ENCODE results near the gene CCDC8.
A peak's percentile ranks its signal among the peaks of the same experiment; 100 is the strongest.
"Not testable (repeated sequence)": the region's sequence is repeated elsewhere in the genome, so short reads cannot be mapped to it uniquely, and the experiment has no call there.

CCDC8 gene

DNA sequence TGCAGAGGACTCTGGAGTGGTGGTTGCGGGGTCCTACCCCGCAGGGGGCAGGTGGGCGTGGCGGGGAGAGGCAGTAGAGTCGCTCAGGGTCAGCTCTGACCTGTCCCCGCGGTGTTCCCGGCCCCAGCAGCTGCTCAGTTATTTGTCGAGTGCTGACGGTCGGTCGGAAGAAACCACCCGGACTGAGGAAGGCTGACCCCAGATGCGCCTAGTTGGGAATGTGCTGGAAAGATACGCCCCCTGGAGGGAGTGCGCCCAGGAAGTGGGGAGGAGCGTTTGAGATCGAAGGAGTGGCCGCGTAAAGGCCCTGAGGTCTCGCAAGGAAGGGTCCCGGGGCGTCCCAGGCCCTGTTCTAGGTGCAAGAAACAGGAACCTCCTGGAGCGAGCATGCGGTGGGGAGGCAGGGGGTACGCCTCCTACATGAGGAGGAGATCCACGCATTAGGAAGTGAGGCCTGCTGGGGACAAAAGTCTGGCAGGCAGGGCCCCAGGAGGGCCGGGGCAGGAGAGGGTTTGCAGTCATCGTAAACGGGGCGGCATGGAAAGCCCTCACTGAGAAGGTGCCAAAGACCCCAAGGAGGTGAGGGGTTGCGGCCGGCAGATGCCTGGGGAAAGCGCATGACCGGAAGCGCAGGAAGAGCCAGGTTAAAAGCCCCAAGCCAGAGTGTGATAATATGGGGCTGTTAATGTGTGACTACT is 9.2 kb downstream of the CCDC8 start:
- Histone ChIP-seq H3K36me3 (ENCODE audit: insufficient read depth, low read length) (no peaks in the 10 kb centered on the region), H3K9me3 (ENCODE audit: control insufficient read depth, insufficient read depth, low read length) (no peaks in the 10 kb centered on the region), H3K4me1 (ENCODE audit: insufficient read depth, low read length) (peaks cover 17% of the 10 kb centered on the region; the same call in 1 of the 2 replicates), H3K9ac (ENCODE audit: low read depth, low read length) (peak overlapping the region; percentile 52)

DNA sequence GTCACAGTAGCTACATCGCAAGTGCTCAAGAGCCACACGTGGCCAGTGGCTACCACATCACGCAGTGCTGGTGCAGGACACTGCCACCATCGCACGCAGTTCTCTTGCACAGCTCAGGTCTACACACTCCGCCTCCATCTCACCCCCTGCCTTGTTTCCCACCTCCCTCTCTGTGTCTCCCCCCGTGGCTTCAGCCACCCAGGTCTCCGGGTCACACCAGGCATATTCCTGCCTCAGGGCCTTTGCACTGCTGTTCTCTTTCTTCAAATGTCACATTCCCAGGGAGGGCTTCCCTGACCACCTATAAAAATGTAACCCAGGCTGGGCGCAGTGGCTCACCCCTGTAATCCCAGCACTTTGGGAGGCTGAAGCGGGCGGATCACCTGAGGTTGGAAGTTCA is 10.6 kb downstream of the CCDC8 start:
- H3K36me3 ChIP-seq (ENCODE audit: insufficient read depth, low read length) = no peaks in the 10 kb centered on the region
- H3K9me3 ChIP-seq (ENCODE audit: control insufficient read depth, insufficient read depth, low read length) = no peaks in the 10 kb centered on the region
- peaks cover 13% of the 10 kb centered on the region; the same call in 1 of the 2 replicates for H3K4me1 ChIP-seq (ENCODE audit: insufficient read depth, low read length)
- H3K9ac ChIP-seq (ENCODE audit: low read depth, low read length) = no peak overlapping the region

DNA sequence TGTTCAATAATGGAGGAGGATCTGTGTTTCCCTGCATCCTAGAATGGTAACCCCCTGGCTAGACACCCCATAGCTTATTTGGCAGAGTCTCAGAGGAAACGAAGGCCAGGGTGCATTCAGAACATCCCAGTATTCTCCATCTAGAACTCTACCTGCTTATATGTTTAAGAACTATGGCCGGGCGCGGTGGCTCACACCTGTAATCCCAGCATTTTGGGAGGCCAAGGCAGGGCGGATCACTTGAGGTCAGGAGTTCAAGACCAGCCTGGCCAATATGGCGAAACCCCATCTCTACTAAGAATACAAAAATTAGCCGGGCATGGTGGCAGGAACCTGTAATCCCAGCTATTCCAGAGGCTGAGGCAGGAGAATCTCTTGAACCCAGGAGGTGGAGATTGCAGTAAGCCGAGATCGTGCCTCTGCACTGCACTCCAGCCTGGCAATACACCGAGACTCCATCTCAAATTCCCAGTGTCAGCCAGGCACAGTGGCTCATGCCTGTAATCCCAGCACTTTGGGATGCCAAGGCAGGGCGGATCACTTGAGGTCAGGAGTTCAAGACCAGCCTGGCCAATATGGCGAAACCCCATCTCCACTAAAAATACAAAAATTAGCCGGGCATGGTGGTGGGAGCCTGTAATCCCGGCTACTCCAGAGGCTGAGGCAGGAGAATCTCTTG is 15.4 kb downstream of the CCDC8 start:
- H3K36me3 ChIP-seq (ENCODE audit: insufficient read depth, low read length); H3K9ac ChIP-seq (ENCODE audit: low read depth, low read length); H3K9me3 ChIP-seq (ENCODE audit: control insufficient read depth, insufficient read depth, low read length); H3K4me1 ChIP-seq (ENCODE audit: insufficient read depth, low read length): not testable (repeated sequence)

DNA sequence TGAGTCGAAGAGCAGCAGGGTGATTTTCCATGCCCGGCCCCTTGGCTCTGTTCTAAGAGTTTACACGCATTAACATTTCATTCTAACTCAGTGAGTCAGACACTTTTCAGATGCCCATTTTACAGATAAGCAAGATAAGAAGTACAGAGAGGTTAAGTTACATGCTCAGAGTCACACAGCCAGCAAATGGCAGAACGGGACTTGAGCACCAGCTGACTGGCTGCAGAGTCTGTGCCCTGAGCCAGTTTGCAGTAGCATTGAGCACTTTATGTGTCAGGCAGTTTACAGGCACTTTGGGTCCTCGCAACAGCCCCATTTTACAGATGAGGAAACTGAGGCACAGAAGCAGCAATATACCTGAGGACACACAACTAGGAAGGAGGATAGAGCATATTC is 19.0 kb downstream of the CCDC8 start:
- no peak overlapping the region for H3K9ac ChIP-seq (ENCODE audit: low read depth, low read length)
- H3K9me3 ChIP-seq (ENCODE audit: control insufficient read depth, insufficient read depth, low read length) = no peaks in the 10 kb centered on the region
- peaks cover 7% of the 10 kb centered on the region; the same call in 1 of the 2 replicates for H3K36me3 ChIP-seq (ENCODE audit: insufficient read depth, low read length)
- peaks cover 2% of the 10 kb centered on the region; the same call in 1 of the 2 replicates for H3K4me1 ChIP-seq (ENCODE audit: insufficient read depth, low read length)

DNA sequence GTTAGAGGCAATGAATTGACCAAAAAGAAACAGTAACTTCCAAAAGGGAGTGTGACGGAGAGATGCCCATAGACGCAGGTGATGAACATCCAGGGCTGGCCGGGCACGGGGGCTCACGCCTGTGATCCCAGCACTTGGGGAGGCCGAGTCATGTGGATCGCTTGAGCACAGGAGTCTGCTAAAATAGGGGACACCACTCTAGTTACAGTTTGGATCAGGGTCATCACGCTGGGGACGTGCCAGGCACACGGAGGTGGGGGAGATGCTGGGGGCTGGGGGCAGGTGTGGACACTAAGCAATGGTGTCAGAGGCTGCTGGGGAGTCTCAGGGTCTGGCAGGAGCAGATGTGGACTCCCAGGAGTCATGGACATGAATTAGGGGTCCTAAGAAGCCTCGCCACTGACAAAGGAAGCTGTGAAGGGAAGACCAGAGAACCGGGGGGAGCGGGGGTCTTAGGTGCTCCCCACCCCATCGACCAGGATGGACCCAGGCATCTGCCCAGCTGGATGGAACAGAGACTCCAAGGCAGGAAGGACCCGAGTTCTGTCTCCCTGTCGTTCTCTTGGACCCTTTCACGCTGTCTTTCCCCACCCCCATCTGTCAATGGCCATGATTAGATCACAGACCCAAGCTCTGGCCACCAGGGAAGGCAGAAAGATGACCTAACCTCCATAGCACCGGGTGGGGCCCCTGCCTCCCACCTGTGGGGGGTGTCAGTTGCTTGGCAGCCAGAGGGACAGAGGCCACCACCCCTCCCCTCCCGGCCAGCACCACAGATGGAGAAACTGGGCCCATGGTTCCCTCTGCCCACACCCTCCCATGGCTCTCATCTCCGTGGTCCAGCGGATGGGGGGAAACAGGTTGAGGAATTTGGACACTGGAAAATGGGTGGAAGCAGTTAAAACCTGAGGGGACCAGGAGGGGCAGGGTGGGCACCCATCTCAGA is 19.6 kb downstream of the CCDC8 start:
- no peak overlapping the region for H3K9ac ChIP-seq (ENCODE audit: low read depth, low read length)
- no peaks in the 10 kb centered on the region for H3K9me3 ChIP-seq (ENCODE audit: control insufficient read depth, insufficient read depth, low read length)
- peaks cover 2% of the 10 kb centered on the region; the same call in 1 of the 2 replicates for H3K4me1 ChIP-seq (ENCODE audit: insufficient read depth, low read length)
- H3K36me3 ChIP-seq (ENCODE audit: insufficient read depth, low read length) = peaks cover 8% of the 10 kb centered on the region; the same call in 1 of the 2 replicates

DNA sequence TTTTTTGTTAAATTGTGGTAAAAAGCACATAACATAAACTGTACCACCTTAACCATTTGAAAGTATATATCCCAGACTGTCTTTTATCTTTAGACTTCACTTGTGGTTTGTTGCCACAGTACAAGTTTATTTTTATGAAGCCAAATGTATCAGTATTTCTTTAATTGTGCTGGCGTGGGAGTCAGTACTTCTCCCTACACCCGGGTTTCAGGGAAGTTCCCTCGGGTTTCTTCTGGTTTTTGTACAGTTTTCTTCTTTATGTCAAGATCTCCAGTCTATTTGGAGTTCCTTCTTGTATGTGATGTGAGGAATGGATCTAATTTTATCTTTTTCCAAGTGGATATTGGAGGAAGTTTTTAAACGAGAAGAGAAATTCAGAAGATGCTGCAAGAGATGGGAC is 20.5 kb downstream of the CCDC8 start:
- Histone ChIP-seq H3K9ac (ENCODE audit: low read depth, low read length) (no peak overlapping the region), H3K4me1 (ENCODE audit: insufficient read depth, low read length) (peaks cover 2% of the 10 kb centered on the region; the same call in 1 of the 2 replicates), H3K9me3 (ENCODE audit: control insufficient read depth, insufficient read depth, low read length) (no peaks in the 10 kb centered on the region), H3K36me3 (ENCODE audit: insufficient read depth, low read length) (peaks cover 12% of the 10 kb centered on the region; the same call in 1 of the 2 replicates)

DNA sequence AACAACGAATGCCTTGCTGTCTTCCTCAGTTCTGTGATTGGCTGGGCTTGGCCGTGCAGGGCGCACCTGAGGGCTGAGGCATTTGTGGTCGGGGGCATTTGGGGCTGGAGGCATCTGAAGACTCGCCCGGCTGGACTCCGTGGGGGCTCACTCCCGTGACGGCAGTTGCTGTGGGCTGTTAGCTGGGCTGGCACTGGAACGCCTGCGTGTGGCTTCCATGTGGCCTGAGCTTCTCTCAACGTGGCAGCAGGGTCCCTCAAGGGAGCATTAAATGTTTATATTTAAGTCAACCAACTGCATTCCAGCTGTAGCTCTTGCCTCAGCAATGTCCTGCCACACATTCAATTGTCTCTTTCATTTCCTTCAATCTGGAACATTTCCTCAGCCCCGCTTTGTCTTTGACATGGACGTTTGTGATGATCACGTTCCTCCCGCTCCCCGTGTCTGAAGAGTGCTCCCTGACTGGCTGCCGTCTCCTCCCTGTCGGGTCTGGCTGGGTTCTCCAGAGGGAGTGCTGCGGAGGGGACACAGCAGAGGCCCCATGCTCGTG is 21.0 kb downstream of the CCDC8 start:
- Histone ChIP-seq H3K9ac (ENCODE audit: low read depth, low read length) (no peak overlapping the region), H3K9me3 (ENCODE audit: control insufficient read depth, insufficient read depth, low read length) (no peaks in the 10 kb centered on the region), H3K4me1 (ENCODE audit: insufficient read depth, low read length) (peaks cover 2% of the 10 kb centered on the region; the same call in 1 of the 2 replicates), H3K36me3 (ENCODE audit: insufficient read depth, low read length) (peaks cover 12% of the 10 kb centered on the region; the same call in 1 of the 2 replicates)

DNA sequence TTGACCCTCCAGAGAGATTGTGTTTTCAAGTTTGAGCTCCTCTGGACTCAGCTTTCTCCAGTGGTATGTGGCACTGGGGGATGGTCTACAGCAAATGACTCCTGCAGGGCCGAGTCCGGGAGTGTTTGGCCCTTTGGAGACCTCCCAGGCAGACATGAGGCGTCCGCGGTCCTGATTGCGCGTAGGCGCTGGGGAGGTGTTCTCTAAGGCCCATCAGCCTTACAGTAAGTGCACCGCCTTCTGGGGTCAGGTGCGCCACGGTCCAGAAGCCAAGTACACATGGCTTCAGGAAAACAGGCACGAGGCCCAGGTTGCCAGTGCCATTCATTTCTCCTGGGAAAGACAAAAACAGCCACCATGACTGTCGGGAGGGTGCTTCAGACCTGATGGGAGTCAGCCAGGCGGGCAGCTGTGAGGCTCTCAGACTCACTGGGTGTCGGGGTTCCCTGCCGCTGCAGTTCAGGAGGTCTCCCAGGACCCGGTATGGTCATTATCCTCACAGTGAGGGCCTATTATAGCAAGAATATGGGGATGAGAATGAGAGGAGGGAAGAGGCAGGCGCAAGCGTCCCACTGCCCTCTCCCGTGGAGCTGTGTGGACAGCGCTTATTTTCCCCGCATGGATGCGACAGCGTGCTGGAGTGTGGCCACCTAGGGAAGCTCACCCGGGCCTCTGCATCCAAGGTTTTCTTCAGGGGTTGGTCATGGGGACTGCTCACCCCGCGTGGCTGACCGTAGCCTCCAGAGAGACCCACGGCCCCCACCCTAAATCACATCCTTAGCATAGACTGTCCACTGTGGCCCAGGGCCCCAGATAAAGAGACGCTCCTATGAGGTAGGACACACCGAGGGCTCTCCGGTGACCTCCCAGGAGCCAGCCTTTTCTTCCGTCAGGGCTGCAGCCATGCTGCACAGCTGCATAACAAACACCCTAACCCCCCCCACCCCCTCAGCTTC is 21.8 kb downstream of the CCDC8 start:
- Histone ChIP-seq H3K9ac (ENCODE audit: low read depth, low read length) (no peak overlapping the region), H3K9me3 (ENCODE audit: control insufficient read depth, insufficient read depth, low read length) (no peaks in the 10 kb centered on the region), H3K4me1 (ENCODE audit: insufficient read depth, low read length) (peaks cover 2% of the 10 kb centered on the region; the same call in 1 of the 2 replicates), H3K36me3 (ENCODE audit: insufficient read depth, low read length) (peaks cover 12% of the 10 kb centered on the region; the same call in 1 of the 2 replicates)

DNA sequence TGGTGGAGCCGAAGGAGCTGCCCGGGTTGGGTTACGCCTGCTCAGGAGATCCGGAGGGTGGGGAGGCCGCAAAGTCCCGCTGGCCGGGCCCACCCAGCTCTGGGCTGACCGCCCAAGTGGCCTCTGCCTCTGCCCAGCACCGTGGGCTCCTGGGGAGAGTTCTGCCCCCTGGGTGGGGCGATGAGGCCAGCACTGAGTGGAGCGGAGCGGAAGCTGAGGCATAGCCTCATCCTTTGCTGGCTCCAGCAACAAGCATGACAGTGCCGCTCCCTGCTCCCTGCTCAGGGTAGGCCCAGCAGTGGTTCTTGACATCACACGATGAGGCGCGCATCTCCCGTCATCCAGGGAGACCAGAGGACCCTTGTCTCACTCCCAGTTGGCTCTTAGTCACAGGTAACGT is 22.5 kb downstream of the CCDC8 start:
- Histone ChIP-seq H3K36me3 (ENCODE audit: insufficient read depth, low read length) (peaks cover 12% of the 10 kb centered on the region; the same call in 1 of the 2 replicates), H3K4me1 (ENCODE audit: insufficient read depth, low read length) (peaks cover 2% of the 10 kb centered on the region; the same call in 1 of the 2 replicates), H3K9me3 (ENCODE audit: control insufficient read depth, insufficient read depth, low read length) (no peaks in the 10 kb centered on the region), H3K9ac (ENCODE audit: low read depth, low read length) (no peak overlapping the region)

DNA sequence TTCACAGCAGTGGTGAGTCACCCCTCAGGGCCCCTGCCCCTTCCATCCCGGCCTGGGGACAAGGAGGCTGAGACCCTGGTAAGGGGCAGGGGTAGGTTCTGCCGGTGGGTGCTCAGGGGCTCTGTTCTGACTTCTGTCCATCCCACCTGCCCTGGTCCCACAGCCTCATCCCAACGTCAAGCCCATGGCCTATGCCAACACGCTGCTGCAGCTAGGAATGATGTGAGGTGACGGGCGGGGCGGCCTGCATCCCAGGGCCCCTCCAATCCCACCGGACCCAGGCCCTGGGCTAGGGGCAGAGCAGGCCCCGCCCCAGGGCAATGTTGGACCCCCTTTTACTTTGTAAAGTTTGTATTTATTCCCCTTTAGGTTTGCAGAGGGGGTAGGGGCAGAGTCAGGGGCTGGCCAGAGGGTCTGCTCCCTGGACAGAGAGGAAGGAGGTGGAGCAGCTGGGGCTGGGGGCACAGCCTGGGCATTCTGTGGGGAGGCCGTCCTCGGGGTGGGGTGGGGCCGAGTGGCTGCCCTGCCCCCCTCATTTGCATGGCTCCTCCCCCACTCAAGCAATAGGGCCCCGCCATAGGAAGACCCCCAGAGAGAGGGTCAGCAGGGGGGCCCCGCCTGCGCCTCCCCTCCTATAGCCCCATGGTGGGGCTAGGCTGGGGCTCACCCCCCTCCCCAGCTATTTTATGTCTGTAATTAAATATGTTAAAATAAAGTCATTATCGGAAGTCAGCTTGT is 23.1 kb downstream of the CCDC8 start:
- Histone ChIP-seq H3K36me3 (ENCODE audit: insufficient read depth, low read length) (peaks cover 12% of the 10 kb centered on the region), H3K4me1 (ENCODE audit: insufficient read depth, low read length) (peaks cover 2% of the 10 kb centered on the region; the same call in 1 of the 2 replicates), H3K9me3 (ENCODE audit: control insufficient read depth, insufficient read depth, low read length) (no peaks in the 10 kb centered on the region)

DNA sequence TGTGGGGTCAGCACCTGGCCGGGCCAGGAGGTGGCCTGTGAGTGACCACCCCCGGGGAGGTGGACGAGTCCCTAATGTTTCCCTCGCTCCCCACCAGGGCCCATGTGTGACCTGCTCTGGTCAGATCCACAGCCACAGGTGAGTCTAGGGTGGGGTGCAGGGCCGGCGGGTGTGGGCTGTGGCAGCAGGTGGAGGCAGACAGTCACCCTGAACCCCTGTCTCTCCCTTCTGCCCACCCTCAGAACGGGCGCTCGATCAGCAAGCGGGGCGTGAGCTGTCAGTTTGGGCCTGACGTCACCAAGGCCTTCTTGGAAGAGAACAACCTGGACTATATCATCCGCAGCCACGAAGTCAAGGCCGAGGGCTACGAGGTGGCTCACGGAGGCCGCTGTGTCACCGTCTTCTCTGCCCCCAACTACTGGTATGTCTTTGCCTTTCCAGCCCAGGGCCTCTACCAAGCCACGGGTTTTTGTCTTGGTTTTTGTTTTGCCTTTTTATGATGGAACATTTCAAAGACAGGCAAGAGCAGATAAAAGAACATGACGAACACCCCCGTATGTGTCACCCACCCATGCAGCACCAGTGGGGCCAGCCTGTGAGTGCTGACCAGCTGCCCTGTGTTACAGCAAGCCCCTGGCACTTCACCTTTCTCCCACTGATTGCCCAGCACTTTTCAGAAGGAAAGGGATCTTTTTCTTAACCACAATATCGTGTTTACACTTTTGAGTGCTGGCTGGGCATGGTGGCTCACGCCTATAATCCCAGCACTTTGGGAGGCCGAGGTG is 24.9 kb downstream of the CCDC8 start:
- no peaks in the 10 kb centered on the region for H3K9me3 ChIP-seq (ENCODE audit: control insufficient read depth, insufficient read depth, low read length)
- H3K36me3 ChIP-seq (ENCODE audit: insufficient read depth, low read length) = peaks cover 18% of the 10 kb centered on the region
- H3K4me1 ChIP-seq (ENCODE audit: insufficient read depth, low read length) = no peaks in the 10 kb centered on the region; the same call in 1 of the 2 replicates
- no peak overlapping the region for H3K9ac ChIP-seq (ENCODE audit: low read depth, low read length)

More for the DNA sequence above, 23.1 kb downstream of the CCDC8 start:
- H3K9ac ChIP-seq (ENCODE audit: low read depth, low read length) = no peak overlapping the region

DNA sequence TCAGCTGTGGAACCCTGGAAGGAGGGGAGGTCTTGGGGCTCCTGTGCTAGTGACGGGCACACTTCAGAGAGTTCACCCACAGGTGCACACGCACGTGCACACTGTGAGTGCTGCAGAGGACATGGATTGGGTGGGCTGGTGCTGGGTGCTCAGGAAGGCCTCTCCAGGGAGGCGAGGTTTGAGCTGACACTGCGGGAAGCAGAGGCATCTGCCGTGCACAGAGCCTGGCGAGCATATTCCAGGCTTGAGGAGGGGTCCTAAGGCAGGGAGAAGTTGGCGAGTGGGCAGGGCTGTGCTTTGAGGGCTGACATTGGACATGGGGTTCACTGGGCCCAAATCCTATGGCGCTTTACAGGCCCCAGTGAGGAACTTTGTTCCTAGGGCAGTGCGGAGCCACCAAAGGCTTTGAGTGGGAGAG is 25.6 kb downstream of the CCDC8 start:
- Histone ChIP-seq H3K4me1 (ENCODE audit: insufficient read depth, low read length) (no peaks in the 10 kb centered on the region; the same call in 1 of the 2 replicates), H3K9me3 (ENCODE audit: control insufficient read depth, insufficient read depth, low read length) (no peaks in the 10 kb centered on the region), H3K36me3 (ENCODE audit: insufficient read depth, low read length) (peaks cover 20% of the 10 kb centered on the region), H3K9ac (ENCODE audit: low read depth, low read length) (no peak overlapping the region)
